Mesenchymal stem cell (in vitro differentiated cells and primary cell): ENCODE results near the gene TRIM27. TPM values are rescaled to one million over a fixed set of nuclear protein-coding genes. Genes with fewer than 3 reads are reported as not detected.
"Not testable (repeated sequence)": the region's sequence is repeated elsewhere in the genome, so short reads cannot be mapped to it uniquely, and the experiment has no call there.

Experiments
- DNase-seq: peaks from one replicate; pipeline ENCODE4 v3.0.0-alpha.2; 2013
- H2AFZ ChIP-seq: one replicate; pipeline ENCODE4 v1.6.1; 2013; ENCODE audit warnings: low read depth, mild to moderate bottlenecking, control low read depth, inconsistent platforms, low read length, moderate library complexity
- H2AK5ac ChIP-seq: 2 replicates; pipeline ENCODE4 v1.6.1; 2013; ENCODE audit warnings: low read length, moderate library complexity, mild to moderate bottlenecking, inconsistent platforms; ENCODE audit not compliant: severe bottlenecking
- H2BK120ac ChIP-seq: one replicate; pipeline ENCODE4 v1.6.1; 2013; ENCODE audit warnings: low read depth, mild to moderate bottlenecking, inconsistent platforms, low read length, moderate library complexity
- H2BK12ac ChIP-seq, 2 experiments: one replicate each; pipeline ENCODE4 v1.6.1; 2013; ENCODE audit warnings: inconsistent platforms in 2 of 2, low read length in 2 of 2, mild to moderate bottlenecking in 2 of 2, moderate library complexity in 2 of 2, control low read depth in 1 of 2
- H2BK15ac ChIP-seq: one replicate; pipeline ENCODE4 v1.6.1; 2013; ENCODE audit warnings: mild to moderate bottlenecking, low read depth, inconsistent platforms; ENCODE audit not compliant: poor library complexity, severe bottlenecking
- H2BK5ac ChIP-seq: 2 replicates; pipeline ENCODE4 v1.6.1; 2013; ENCODE audit warnings: low read depth, mild to moderate bottlenecking, low read length, control low read depth, inconsistent platforms; ENCODE audit not compliant: poor library complexity, severe bottlenecking
- H3K14ac ChIP-seq, 2 experiments: one replicate each; pipeline ENCODE4 v1.6.1; 2013; ENCODE audit warnings: inconsistent platforms in 2 of 2, low read length in 2 of 2, control low read depth in 1 of 2, mild to moderate bottlenecking in 1 of 2, moderate library complexity in 1 of 2
- H3K18ac ChIP-seq, 2 experiments: one replicate each; pipeline ENCODE4 v1.6.1; 2013; ENCODE audit warnings: inconsistent platforms in 2 of 2, low read length in 2 of 2, control low read depth in 1 of 2, low read depth in 1 of 2, mild to moderate bottlenecking in 1 of 2
- H3K23ac ChIP-seq, 2 experiments: one replicate each; pipeline ENCODE4 v1.6.1; 2013; ENCODE audit warnings: inconsistent platforms in 2 of 2, low read length in 2 of 2, mild to moderate bottlenecking in 2 of 2, moderate library complexity in 2 of 2, control low read depth in 1 of 2
- H3K27ac ChIP-seq: 2 replicates; pipeline ENCODE4 v1.5.1; 2013; ENCODE audit warnings: mild to moderate bottlenecking, moderate library complexity, low read length, control low read depth, inconsistent platforms; ENCODE audit not compliant: poor library complexity, severe bottlenecking
- H3K27me3 ChIP-seq, 2 experiments: 2 replicates each; pipeline versions ENCODE4 v1.6.1 to v1.7.0; 2013; ENCODE audit warnings: low read length in 2 of 2, mild to moderate bottlenecking in 2 of 2, moderate library complexity in 2 of 2, control low read depth in 1 of 2, inconsistent platforms in 1 of 2; ENCODE audit not compliant: control insufficient read depth in 1 of 2, insufficient read depth in 1 of 2
- H3K36me3 ChIP-seq, 2 experiments: 2 replicates each; pipeline versions ENCODE4 v1.6.1 to v1.7.0; 2013; ENCODE audit warnings: low read length in 2 of 2, control low read depth in 1 of 2, inconsistent platforms in 1 of 2, low read depth in 1 of 2, mild to moderate bottlenecking in 1 of 2; ENCODE audit not compliant: insufficient read depth in 2 of 2, control insufficient read depth in 1 of 2
- H3K4ac ChIP-seq, 2 experiments: one replicate each; pipeline ENCODE4 v1.6.1; 2013; ENCODE audit warnings: inconsistent platforms in 2 of 2, low read length in 2 of 2, mild to moderate bottlenecking in 2 of 2, moderate library complexity in 2 of 2, control low read depth in 1 of 2, low read depth in 1 of 2
- H3K4me1 ChIP-seq: 2 replicates; pipeline ENCODE4 v1.6.1; 2013; ENCODE audit warnings: low read depth, low read length, control low read depth; ENCODE audit not compliant: control insufficient read depth, insufficient read depth
- H3K4me2 ChIP-seq: 2 replicates; pipeline ENCODE4 v1.6.1; 2013; ENCODE audit warnings: low read length, mild to moderate bottlenecking, inconsistent platforms; ENCODE audit not compliant: poor library complexity, severe bottlenecking
- H3K4me3 ChIP-seq, 2 experiments: 2 replicates each; pipeline versions ENCODE4 v1.5.1 to v1.7.0; 2013; ENCODE audit warnings: low read length in 2 of 2, mild to moderate bottlenecking in 2 of 2, control low read depth in 1 of 2, low read depth in 1 of 2; ENCODE audit not compliant: insufficient read depth in 1 of 2
- H3K79me1 ChIP-seq: replicated peaks from 2 replicates; pipeline ENCODE4 v1.6.1; 2013; ENCODE audit warnings: mild to moderate bottlenecking, control low read depth, low read length, inconsistent platforms; ENCODE audit not compliant: poor library complexity, severe bottlenecking
- H3K9ac ChIP-seq: 2 replicates; pipeline ENCODE4 v1.7.0; 2013; ENCODE audit warnings: mild to moderate bottlenecking, low read length, moderate library complexity
- H3K9me3 ChIP-seq: 2 replicates; pipeline ENCODE4 v1.7.0; 2013; ENCODE audit warnings: mild to moderate bottlenecking, low read length; ENCODE audit not compliant: control insufficient read depth
- H4K8ac ChIP-seq: one replicate; pipeline ENCODE4 v1.6.1; 2013; ENCODE audit warnings: inconsistent platforms, mild to moderate bottlenecking, low read length, moderate library complexity
- H4K91ac ChIP-seq: one replicate; pipeline ENCODE4 v1.6.1; 2013; ENCODE audit warnings: mild to moderate bottlenecking, low read length, inconsistent platforms
- WGBS: methylation state at CpG from one replicate; pipeline ENCODE4 v1.1.7; 2013; ENCODE audit warnings: mixed read lengths; 5-methylcytosine and 5-hydroxymethylcytosine counted together
- polyA plus RNA-seq, 2 experiments: library from polyadenylated mRNA; stranded (reverse); fragments of 200-250 nt; gene quantifications; one replicate each; pipeline ENCODE4 v1.2.3, GENCODE V29; 2013

TRIM27 gene
- polyA plus RNA-seq (2013, experiment 1 of 2) = 31.0 TPM
- polyA plus RNA-seq (2013, experiment 2 of 2) = 31.4 TPM

GRCh38 chr6:28923318-28924102 is at the start of gene TRIM27:
Gene TRIM27 (minus strand): TSS chr6:28923985. CDS start chr6:28923632, 353 bp downstream.
- peak within 1 kb of the TSS; percentile 97 for H4K8ac ChIP-seq
- peak within 1 kb of the TSS; percentile 93 for H2AFZ ChIP-seq
- H3K14ac ChIP-seq = peak within 1 kb of the TSS in 1 of 2 experiments; percentile 99

GRCh38 chr6:28970056-28970455 is 46.3 kb upstream of the TRIM27 start:
- not testable (repeated sequence) for H3K4me3 ChIP-seq, H4K8ac ChIP-seq, H3K18ac ChIP-seq, H3K9ac ChIP-seq, H3K27me3 ChIP-seq, H3K4me2 ChIP-seq, H4K91ac ChIP-seq, H3K4me1 ChIP-seq, DNase-seq, H3K9me3 ChIP-seq, H2AK5ac ChIP-seq, H3K14ac ChIP-seq, H2BK15ac ChIP-seq, H2AFZ ChIP-seq, H3K4ac ChIP-seq, H3K36me3 ChIP-seq, H2BK5ac ChIP-seq, H2BK12ac ChIP-seq, H3K79me1 ChIP-seq, H3K27ac ChIP-seq, H3K23ac ChIP-seq, H2BK120ac ChIP-seq
- 87% methylated on average over 21 of the region's 21 CpGs for WGBS

More at GRCh38 chr6:28923318-28924102, at the start of gene TRIM27:
- DNase-seq = peak; percentile 89
- H3K4me2 ChIP-seq = peak within 1 kb of the TSS; percentile 90
- peak within 1 kb of the TSS; percentile 95 for H3K27ac ChIP-seq
- H3K4me3 ChIP-seq = peak within 1 kb of the TSS; percentile 88 to 97
- peaks cover 7% of the 10 kb centered on the region for H3K79me1 ChIP-seq
- H3K4me1 ChIP-seq = peaks cover 11% of the 10 kb centered on the region
- WGBS = under 1% methylated on average over 89 of the region's 89 CpGs
- peak within 1 kb of the TSS; percentile 98 for H4K91ac ChIP-seq
- H2BK12ac ChIP-seq = peak within 1 kb of the TSS; percentile 50 to 75
- peak within 1 kb of the TSS in 1 of 2 experiments; percentile 99 for H3K23ac ChIP-seq
- H3K9me3 ChIP-seq = no peaks in the 10 kb centered on the region
- H2BK15ac ChIP-seq = peak within 1 kb of the TSS; percentile 95
- H3K9ac ChIP-seq = peak within 1 kb of the TSS; percentile 97
- H2BK5ac ChIP-seq = peak within 1 kb of the TSS; percentile 95
- peak within 1 kb of the TSS; percentile 56 for H2AK5ac ChIP-seq
- peak within 1 kb of the TSS; percentile 96 to 98 for H3K4ac ChIP-seq
- peak within 1 kb of the TSS; percentile 89 to 99 for H3K18ac ChIP-seq
- peak within 1 kb of the TSS; percentile 87 for H2BK120ac ChIP-seq
- no peaks in the 10 kb centered on the region for H3K27me3 ChIP-seq
- peaks cover 27 to 33% of the 10 kb centered on the region in 2 experiments for H3K36me3 ChIP-seq

GRCh38 chr6:28969129-28969528 is 45.3 kb upstream of the TRIM27 start:
- no peak overlapping the region for H3K4me2 ChIP-seq
- no peak overlapping the region for H2BK15ac ChIP-seq
- no peak overlapping the region for H2AFZ ChIP-seq
- H2BK5ac ChIP-seq = no peak overlapping the region
- peaks cover 10% of the 10 kb centered on the region for H3K9me3 ChIP-seq
- no peak overlapping the region for H3K23ac ChIP-seq
- no peak overlapping the region for H3K14ac ChIP-seq
- H3K36me3 ChIP-seq = no peaks in the 10 kb centered on the region
- H2AK5ac ChIP-seq = no peak overlapping the region
- H2BK12ac ChIP-seq = no peak overlapping the region
- H3K27me3 ChIP-seq = no peaks in the 10 kb centered on the region
- no peak overlapping the region for H2BK120ac ChIP-seq
- H3K4me1 ChIP-seq = no peaks in the 10 kb centered on the region
- 71% methylated on average over 15 of the region's 15 CpGs for WGBS
- no peaks in the 10 kb centered on the region for H3K79me1 ChIP-seq
- H3K27ac ChIP-seq = no peak overlapping the region
- no peak overlapping the region for H3K4ac ChIP-seq
- DNase-seq = no peak
- H3K4me3 ChIP-seq = no peak overlapping the region
- no peak overlapping the region for H4K8ac ChIP-seq
- H3K9ac ChIP-seq = no peak overlapping the region
- H3K18ac ChIP-seq = no peak overlapping the region
- no peak overlapping the region for H4K91ac ChIP-seq

GRCh38 chr6:28968476-28968875 is 44.7 kb upstream of the TRIM27 start:
- no peak overlapping the region for H3K4ac ChIP-seq
- DNase-seq = no peak
- H3K79me1 ChIP-seq = no peaks in the 10 kb centered on the region
- no peak overlapping the region for H3K4me2 ChIP-seq
- H3K4me3 ChIP-seq = no peak overlapping the region
- no peaks in the 10 kb centered on the region for H3K36me3 ChIP-seq
- 79% methylated on average over 4 of the region's 4 CpGs for WGBS
- H2AK5ac ChIP-seq = no peak overlapping the region
- H3K14ac ChIP-seq = no peak overlapping the region
- H4K91ac ChIP-seq = no peak overlapping the region
- H4K8ac ChIP-seq = no peak overlapping the region
- no peak overlapping the region for H2BK120ac ChIP-seq
- H2AFZ ChIP-seq = no peak overlapping the region
- H3K27ac ChIP-seq = no peak overlapping the region
- H3K18ac ChIP-seq = no peak overlapping the region
- H3K23ac ChIP-seq = no peak overlapping the region
- no peak overlapping the region for H3K9ac ChIP-seq
- no peaks in the 10 kb centered on the region for H3K27me3 ChIP-seq
- no peak overlapping the region for H2BK12ac ChIP-seq
- no peak overlapping the region for H2BK5ac ChIP-seq
- H3K4me1 ChIP-seq = no peaks in the 10 kb centered on the region
- H3K9me3 ChIP-seq = peaks cover 10% of the 10 kb centered on the region
- H2BK15ac ChIP-seq = no peak overlapping the region
